GM21825 (cell line): ENCODE data around the gene NINL.
A peak's percentile ranks its signal among the peaks of the same experiment; 100 is the strongest.

ENCODE experiments used
- ATAC-seq: cut with Tn5 transposase; IDR thresholded peaks from one replicate; pipeline ENCODE4 v1.9.1; 2021; ENCODE audit warnings: mild to moderate bottlenecking, moderate library complexity; ENCODE audit not compliant: unreplicated experiment

NINL gene

DNA sequence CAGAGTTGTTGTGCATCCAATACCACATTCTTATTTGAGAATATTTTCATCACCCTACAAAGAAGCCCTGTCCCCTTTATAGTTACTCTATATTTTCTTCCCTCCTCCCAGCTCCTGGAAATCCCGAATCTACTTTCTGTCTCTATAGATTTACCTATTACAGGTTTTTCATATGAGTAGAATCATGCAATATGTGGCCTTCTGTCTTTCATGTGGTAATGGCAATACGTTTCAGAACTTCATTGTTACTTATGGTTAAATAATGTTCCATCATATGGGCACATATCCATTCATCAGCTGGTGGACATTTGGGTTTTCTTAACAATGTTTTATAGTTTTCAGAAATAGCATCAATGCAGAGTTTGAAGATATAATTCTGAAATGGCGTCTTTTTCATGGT is 160.8 kb downstream of the NINL start:
- ATAC-seq, result no peak

DNA sequence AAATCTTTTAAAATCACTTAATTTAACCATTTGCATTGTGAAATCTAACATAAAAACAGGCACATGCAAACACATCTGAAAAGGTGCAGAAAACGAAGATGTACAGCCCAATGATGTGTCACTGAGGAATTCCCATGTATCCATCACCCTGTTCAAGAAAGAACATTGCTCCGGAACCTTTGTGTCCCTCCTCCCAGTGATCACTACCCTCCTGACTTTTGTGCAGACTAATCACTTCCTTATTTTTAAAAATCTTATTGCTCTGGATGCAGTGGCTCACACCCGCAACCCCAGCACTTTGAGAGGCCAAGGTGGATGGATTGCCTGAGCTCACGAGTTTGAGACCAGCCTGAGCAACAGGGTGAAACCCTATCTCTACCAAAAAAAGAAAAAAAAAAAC is 163.3 kb downstream of the NINL start:
- no peak for ATAC-seq

DNA sequence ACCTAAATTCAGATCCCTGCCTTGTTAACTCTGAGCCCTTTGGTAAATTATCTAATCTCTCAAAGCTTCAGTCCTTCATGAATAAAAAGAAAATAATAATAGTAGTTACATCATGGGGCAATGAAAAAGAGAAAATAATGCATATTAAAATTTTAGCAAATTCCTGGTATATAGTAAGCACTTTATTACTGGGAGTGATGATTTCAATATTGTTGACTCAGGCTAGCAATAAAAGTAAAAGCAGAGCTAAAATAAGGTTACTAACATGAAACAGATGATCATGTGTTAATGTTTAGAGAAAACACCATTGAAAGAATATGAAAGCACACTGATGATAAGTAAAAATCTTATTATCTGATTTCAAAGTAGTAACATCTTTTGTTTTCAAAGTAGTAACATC is 164.2 kb downstream of the NINL start:
- ATAC-seq, result no peak

DNA sequence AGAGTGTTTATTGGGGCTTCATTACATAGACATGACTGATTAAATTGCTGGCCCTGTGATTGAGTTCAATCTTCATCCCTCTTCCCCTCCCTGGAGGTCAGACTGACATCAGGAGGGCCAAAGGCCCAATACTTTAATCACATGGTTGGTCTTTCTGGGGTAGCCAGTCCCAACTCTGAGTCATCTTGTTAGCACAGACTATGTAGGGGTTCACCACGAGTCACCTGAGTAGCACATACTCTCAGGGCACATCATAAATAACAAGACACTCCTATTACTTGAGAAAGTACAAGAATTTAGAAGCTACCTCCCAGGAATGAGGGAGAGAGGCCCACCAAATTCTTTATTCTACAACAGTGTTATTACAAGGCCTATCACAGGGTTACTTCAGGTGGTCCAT is 166.6 kb downstream of the NINL start:
- ATAC-seq, result no peak

DNA sequence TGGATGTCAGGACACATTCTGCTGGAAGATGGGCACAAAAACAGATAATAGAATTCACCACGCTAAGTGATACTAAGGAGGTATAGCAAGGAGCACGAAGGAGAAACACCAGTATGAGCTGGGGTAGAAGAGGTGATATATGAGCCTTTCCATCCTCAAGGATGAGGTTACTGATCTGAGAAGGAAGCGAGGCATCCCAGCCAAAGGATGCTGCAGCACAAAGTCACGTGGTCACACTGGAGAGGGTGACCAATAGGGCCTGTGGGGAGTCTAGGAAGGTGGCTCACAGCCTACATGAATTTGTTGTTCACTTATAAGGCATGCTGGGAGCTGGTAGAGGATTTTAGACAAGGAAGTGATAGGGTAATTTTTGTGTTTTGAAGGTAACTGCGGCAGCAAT is 176.4 kb downstream of the NINL start:
- ATAC-seq, result no peak

DNA sequence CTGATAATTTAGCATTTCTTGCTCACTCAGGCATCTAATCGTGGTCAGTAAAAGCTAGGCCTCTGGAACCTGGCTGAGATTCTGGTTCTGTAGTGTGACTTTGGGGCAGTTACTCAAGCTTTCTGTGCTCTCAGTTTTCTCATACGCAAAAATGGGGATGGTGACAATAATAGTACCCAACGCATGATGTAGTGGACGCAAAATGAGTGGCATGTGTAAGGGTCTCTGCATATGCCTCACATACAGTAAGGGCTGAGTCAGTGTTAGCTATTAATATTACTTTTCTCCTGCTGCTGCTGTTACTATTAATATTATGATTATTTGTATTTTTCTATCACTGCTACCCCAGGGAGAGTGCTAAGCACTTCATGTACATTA is 177.2 kb downstream of the NINL start:
- no peak for ATAC-seq

DNA sequence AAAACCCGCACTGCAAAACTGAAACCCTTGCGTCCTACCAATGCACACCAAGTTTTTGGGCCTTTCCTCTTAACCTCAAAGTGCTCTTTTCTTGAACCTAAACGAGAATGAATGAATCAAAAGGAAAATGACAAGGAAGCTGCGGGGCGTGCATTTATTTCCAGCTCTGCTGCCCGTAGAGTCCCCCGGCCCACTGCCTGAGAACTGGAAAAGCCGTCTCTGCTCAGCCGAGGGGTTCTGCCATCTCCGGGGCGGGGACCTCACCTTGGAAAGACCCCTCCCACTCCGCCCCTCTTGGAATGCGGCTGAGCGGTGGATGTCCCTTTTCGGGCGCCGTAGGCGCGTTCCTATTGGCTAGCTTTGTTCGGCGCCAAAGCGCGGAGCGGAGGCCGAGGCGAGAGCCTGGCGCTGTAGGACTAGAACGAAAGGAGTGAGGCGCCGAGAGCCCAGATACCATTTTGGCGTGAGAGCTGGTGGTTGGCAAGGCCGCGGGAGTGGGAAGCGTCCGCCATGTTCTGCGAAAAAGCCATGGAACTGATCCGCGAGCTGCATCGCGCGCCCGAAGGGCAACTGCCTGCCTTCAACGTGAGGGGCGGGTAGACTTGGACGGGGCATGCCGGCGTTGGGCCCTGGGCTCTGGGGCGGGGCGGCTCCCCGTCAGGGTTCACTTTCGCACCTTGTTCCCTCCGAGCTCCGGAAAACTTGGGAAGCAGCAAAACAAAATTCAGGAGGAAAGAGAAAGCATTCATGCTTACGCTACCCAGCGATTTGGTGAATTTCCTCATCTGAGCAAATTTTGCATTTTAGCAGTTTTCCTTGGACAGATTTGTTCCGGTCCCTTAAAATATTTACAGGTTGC is 177.8 kb downstream of the NINL start, which contains the start of gene GINS1:
Gene GINS1 (plus strand): TSS at position 363 of the 859 bp plus-strand sequence. CDS start 148 bp downstream, at position 511.
- ATAC-seq, result peak; percentile 92
